Neutrophil (primary cell): ENCODE results near the gene GSG1L.

Experiments used
- H3K27ac ChIP-seq: fragments of 200-600 bp; sonication (generic); 2 replicates; pipeline ENCODE4 v1.5.1; 2016; ENCODE audit warnings: mild to moderate bottlenecking, moderate library complexity
- H3K27me3 ChIP-seq: fragments of 200-600 bp; sonication (generic); 2 replicates; pipeline ENCODE4 v1.6.0; 2016; ENCODE audit warnings: mild to moderate bottlenecking
- H3K36me3 ChIP-seq: fragments of 200-600 bp; sonication (generic); 2 replicates; pipeline ENCODE4 v1.5.1; 2017
- H3K4me1 ChIP-seq, 2 experiments: fragments of 200-600 bp in 1 of 2; sonication (generic) in 1 of 2; 1 replicate in 1 of 2; 2 replicates in 1 of 2; pipeline versions ENCODE4 v1.5.1 to v1.6.1; 2013 to 2016; ENCODE audit warnings: low read depth in 1 of 2, low read length in 1 of 2, mild to moderate bottlenecking in 1 of 2, moderate library complexity in 1 of 2; ENCODE audit not compliant: control insufficient read depth in 1 of 2, insufficient read depth in 1 of 2
- H3K4me3 ChIP-seq, 2 experiments: fragments of 200-600 bp in 1 of 2; sonication (generic) in 1 of 2; 1 replicate in 1 of 2; 2 replicates in 1 of 2; pipeline ENCODE4 v1.5.1; 2013 to 2016; ENCODE audit warnings: low read depth in 1 of 2, low read length in 1 of 2, mild to moderate bottlenecking in 1 of 2, moderate library complexity in 1 of 2
- H3K9me3 ChIP-seq: fragments of 200-600 bp; sonication (generic); 2 replicates; pipeline ENCODE4 v1.5.1; 2016
- CTCF ChIP-seq: fragments of 200-600 bp; sonication (generic); IDR thresholded peaks from 2 replicates; pipeline ENCODE4 v1.5.1; 2016; ENCODE audit warnings: antibody characterized with exemption

The GSG1L gene

DNA sequence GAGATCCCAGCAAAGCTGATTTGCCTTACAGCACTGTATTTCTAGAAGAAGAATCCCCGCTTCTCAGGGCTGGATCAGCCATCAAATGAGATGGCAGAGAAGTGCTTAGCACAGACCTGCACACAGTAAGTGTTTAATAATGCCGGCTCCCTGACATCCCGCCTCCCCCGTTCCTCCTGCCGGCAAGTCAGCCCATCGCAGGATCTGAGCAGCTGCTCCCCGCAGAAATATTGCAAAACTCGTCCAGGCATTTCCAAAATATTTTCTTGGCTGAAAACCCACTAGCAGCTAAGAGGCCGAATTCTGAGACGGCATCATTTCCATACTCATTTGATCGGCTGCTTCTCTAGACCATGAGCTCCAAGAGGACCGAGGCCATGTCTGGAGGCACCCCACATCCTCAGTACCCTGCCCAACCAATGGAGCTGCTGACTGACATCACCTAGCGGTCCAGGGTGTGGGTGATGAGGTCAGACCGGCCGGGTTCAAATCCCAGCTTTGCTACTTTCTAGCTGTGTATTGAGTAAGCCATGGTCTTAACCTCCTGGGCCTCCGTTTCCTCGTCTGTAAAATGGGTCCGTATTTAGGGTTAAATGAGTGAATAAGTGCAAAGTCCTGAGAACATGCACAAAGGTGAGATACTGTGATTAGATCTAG, 262.1 kb downstream of the GSG1L start:
- Histone ChIP-seq H3K9me3 (no peaks in the 10 kb centered on the region), H3K27me3 (peaks cover 8% of the 10 kb centered on the region), H3K27ac (no peak overlapping the region), H3K36me3 (no peaks in the 10 kb centered on the region), H3K4me3 (no peak overlapping the region), H3K4me1 (peaks cover 19 to 20% of the 10 kb centered on the region in 2 experiments)
- no peak for TF ChIP-seq CTCF

- H3K27me3 ChIP-seq = peaks cover 8% of the 10 kb centered on the region
- TF ChIP-seq CTCF = no peak
- no peak overlapping the region for H3K4me3 ChIP-seq
Observed at GRCh38 chr16:27800817-27801216, 262.7 kb downstream of the GSG1L start.

GRCh38 chr16:27799896-27800295, 263.6 kb downstream of the GSG1L start:
- Histone ChIP-seq H3K36me3 (no peaks in the 10 kb centered on the region), H3K27me3 (peaks cover 8% of the 10 kb centered on the region), H3K27ac (no peak overlapping the region), H3K4me3 (no peak overlapping the region), H3K9me3 (no peaks in the 10 kb centered on the region), H3K4me1 (peaks cover 19 to 20% of the 10 kb centered on the region in 2 experiments)
- no peak for TF ChIP-seq CTCF

More at GRCh38 chr16:27800817-27801216, 262.7 kb downstream of the GSG1L start:
- Histone ChIP-seq H3K9me3 (no peaks in the 10 kb centered on the region), H3K36me3 (no peaks in the 10 kb centered on the region), H3K27ac (no peak overlapping the region), H3K4me1 (peaks cover 19 to 20% of the 10 kb centered on the region in 2 experiments)

GRCh38 chr16:27798241-27798640, 265.3 kb downstream of the GSG1L start:
- Histone ChIP-seq H3K27ac (no peak overlapping the region), H3K9me3 (no peaks in the 10 kb centered on the region), H3K27me3 (no peaks in the 10 kb centered on the region), H3K4me1 (peaks cover 19 to 20% of the 10 kb centered on the region in 2 experiments), H3K36me3 (no peaks in the 10 kb centered on the region), H3K4me3 (no peak overlapping the region)
- no peak for TF ChIP-seq CTCF

DNA sequence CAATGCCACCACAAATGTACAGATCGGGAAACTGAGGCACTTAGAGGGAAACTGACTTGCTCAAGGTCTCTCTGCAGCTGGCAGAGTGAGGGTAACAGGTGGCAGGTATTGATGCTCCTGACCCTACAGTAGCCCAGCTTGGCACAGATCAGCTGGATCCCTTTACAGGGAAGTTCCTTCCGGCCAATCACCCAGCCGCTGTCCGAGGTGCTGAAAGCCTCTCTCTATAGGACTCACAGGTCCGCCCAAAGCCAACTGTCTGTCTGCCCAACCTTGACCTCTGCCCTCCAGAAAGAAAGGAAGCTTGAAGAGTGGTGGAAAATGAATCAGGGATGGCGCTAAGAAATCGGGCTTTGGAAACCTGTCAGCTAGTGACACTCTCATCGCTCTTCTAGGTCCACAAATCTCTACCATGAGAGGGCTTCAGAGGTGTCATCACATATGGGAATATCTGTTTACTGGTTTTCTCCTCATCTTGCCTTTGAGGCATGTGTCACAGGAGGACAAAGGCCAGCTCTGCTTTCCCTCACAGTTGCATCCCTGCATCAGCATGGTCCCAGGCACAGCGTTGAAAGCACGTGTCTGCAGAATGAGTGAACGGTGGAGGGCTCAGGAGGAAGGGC, 267.4 kb downstream of the GSG1L start:
- Histone ChIP-seq H3K4me1 (peaks cover 19 to 20% of the 10 kb centered on the region in 2 experiments), H3K9me3 (no peaks in the 10 kb centered on the region), H3K27ac (no peak overlapping the region), H3K36me3 (no peaks in the 10 kb centered on the region), H3K27me3 (no peaks in the 10 kb centered on the region), H3K4me3 (no peak overlapping the region)
- TF ChIP-seq CTCF = no peak
